ENCODE measurements around the gene DLGAP4. TPM values are rescaled to one million over a fixed set of nuclear protein-coding genes. Genes with fewer than 3 reads are reported as not detected.

The DLGAP4 gene
- total and polyA plus RNA-seq, 10 of the 15 experiments (the other 5 are each of a cell fraction or from before 2014, with no cell fraction given), result 0.42 to 43.3 (median 19.0) TPM

GRCh38 chr20:36385503-36385902 is 79.4 kb downstream of the DLGAP4 start:
- TF ChIP-seq PML (IDR thresholded peaks at IDR 0.05; ENCODE audit: low read length) (no peak), NR2F1 (conservative IDR thresholded peaks at IDR 0.05) (no peak), ZNF207 (IDR thresholded peaks at IDR 0.05; ENCODE audit: borderline replicate concordance) (no peak)
- Histone ChIP-seq H3K9me3 (replicated peaks; ENCODE audit: control insufficient read depth, insufficient read depth, low read length) (no peaks in the 10 kb centered on the region), H3K4me1 (ENCODE audit: control insufficient read depth, insufficient read depth, low read length) (no peaks in the 10 kb centered on the region), H3K79me2 (ENCODE audit: control insufficient read depth, insufficient read depth, low read length) (no peaks in the 10 kb centered on the region), H3K9ac (ENCODE audit: control insufficient read depth, insufficient read depth, low read length) (no peak overlapping the region), H3K27me3 (replicated peaks in 1 of 2; ENCODE audit: control insufficient read depth in 2 of 2, insufficient read depth in 2 of 2, low read length in 1 of 2) (no peaks in the 10 kb centered on the region; a peak in 1 of 4 replicates), H2AFZ (ENCODE audit: control insufficient read depth, low read depth, low read length) (no peak overlapping the region), H3K36me3 (ENCODE audit: control insufficient read depth in 2 of 2, insufficient read depth in 2 of 2, low read length in 1 of 2) (no peaks in the 10 kb centered on the region), H3K4me2 (ENCODE audit: control insufficient read depth, insufficient read depth) (no peak overlapping the region), H3K4me3 (no peak overlapping the region), H4K20me1 (ENCODE audit: control insufficient read depth, insufficient read depth) (no peaks in the 10 kb centered on the region), H3K27ac (ENCODE audit: control insufficient read depth, insufficient read depth) (no peak overlapping the region)
- ATAC-seq, result no peak
- ChIA-PET SMC1A (ENCODE audit: uncharacterized antibody, unreplicated experiment) (no interaction called here), CTCF (no interaction called here), RAD21 (ENCODE audit: unreplicated experiment) (no interaction called here), POLR2A (no interaction called here)
- no peak for DNase-seq (ENCODE audit: low read depth, low spot score)
- BruUV-seq (replicated peaks), result no TSS peak
- 3% methylated on average over 3 of the region's 3 CpGs for WGBS (ENCODE audit: insufficient coverage, insufficient replicate concordance, low lambda C conversion rate, missing lambda C conversion rate)
- intact Hi-C loops (cut with micrococcal nuclease; ENCODE audit: unreplicated experiment), result no loop called here
- no peak for FAIRE-seq
- in situ Hi-C loops (cut with MboI), result no loop called here

GRCh38 chr20:36386236-36386635 is 80.1 kb downstream of the DLGAP4 start:
- no peaks in the 10 kb centered on the region; a peak in 1 of 4 replicates for H3K27me3 ChIP-seq (replicated peaks in 1 of 2; ENCODE audit: control insufficient read depth in 2 of 2, insufficient read depth in 2 of 2, low read length in 1 of 2)
- ChIA-PET SMC1A (ENCODE audit: uncharacterized antibody, unreplicated experiment) (no interaction called here), CTCF (no interaction called here), RAD21 (ENCODE audit: unreplicated experiment) (no interaction called here), POLR2A (no interaction called here)
- no peaks in the 10 kb centered on the region for H3K36me3 ChIP-seq (ENCODE audit: control insufficient read depth in 2 of 2, insufficient read depth in 2 of 2, low read length in 1 of 2)
- no TSS peak for BruUV-seq (replicated peaks)
- no peak for FAIRE-seq
- in situ Hi-C loops (cut with MboI) (no loop called here), intact Hi-C loops (cut with micrococcal nuclease; ENCODE audit: unreplicated experiment) (no loop called here)
- ATAC-seq, result no peak
- no peak overlapping the region for H3K27ac ChIP-seq (ENCODE audit: control insufficient read depth, insufficient read depth)
- no peaks in the 10 kb centered on the region for H3K9me3 ChIP-seq (replicated peaks; ENCODE audit: control insufficient read depth, insufficient read depth, low read length)
- H2AFZ ChIP-seq (ENCODE audit: control insufficient read depth, low read depth, low read length), result no peak overlapping the region
- no peaks in the 10 kb centered on the region for H4K20me1 ChIP-seq (ENCODE audit: control insufficient read depth, insufficient read depth)
- H3K4me1 ChIP-seq (ENCODE audit: control insufficient read depth, insufficient read depth, low read length), result no peaks in the 10 kb centered on the region
- H3K79me2 ChIP-seq (ENCODE audit: control insufficient read depth, insufficient read depth, low read length), result no peaks in the 10 kb centered on the region
- no peak overlapping the region for H3K9ac ChIP-seq (ENCODE audit: control insufficient read depth, insufficient read depth, low read length)
- no peak overlapping the region for H3K4me3 ChIP-seq
- no peak overlapping the region for H3K4me2 ChIP-seq (ENCODE audit: control insufficient read depth, insufficient read depth)
- no peak for DNase-seq (ENCODE audit: low read depth, low spot score)
- no peak for TF ChIP-seq MAX (IDR thresholded peaks at IDR 0.05; ENCODE audit: low read depth, low read length)
- TF ChIP-seq ZBTB11 (CRISPR knock-in tag; IDR thresholded peaks at IDR 0.05), result no peak
- TF ChIP-seq SMC3 (IDR thresholded peaks at IDR 0.05; ENCODE audit: borderline replicate concordance, low read length), result no peak
- no peak for TF ChIP-seq LARP7 (IDR thresholded peaks at IDR 0.05)
- no peak for TF ChIP-seq CBFB (IDR thresholded peaks at IDR 0.05; ENCODE audit: low read depth)
- no peak for TF ChIP-seq STAT3 (IDR thresholded peaks at IDR 0.05; ENCODE audit: low read depth, low read length)
- no peak for TF ChIP-seq SMAD1 (IDR thresholded peaks at IDR 0.05; ENCODE audit: low read depth, partially characterized antibody)
- no peak for TF ChIP-seq JUNB (IDR thresholded peaks at IDR 0.05)
- TF ChIP-seq ZZZ3 (IDR thresholded peaks at IDR 0.05; ENCODE audit: control insufficient read depth, insufficient read length, low read depth), result no peak
- TF ChIP-seq TCF7 (IDR thresholded peaks at IDR 0.05; ENCODE audit: borderline replicate concordance), result no peak
- TF ChIP-seq ZBTB33 (IDR thresholded peaks at IDR 0.05), result no peak
- no peak for TF ChIP-seq ZNF384 (IDR thresholded peaks at IDR 0.05; ENCODE audit: borderline replicate concordance, low read depth, low read length)
- no peak for TF ChIP-seq CBX5 (IDR thresholded peaks at IDR 0.05; ENCODE audit: low read depth)

Data from GM12878 (cell line).